NT2/D1 (cell line): ENCODE data around the gene SLC7A7.
"Not testable (repeated sequence)": the region's sequence is repeated elsewhere in the genome, so short reads cannot be mapped to it uniquely, and the experiment has no call there.

Experiments used
- DNase-seq: peaks from one replicate; pipeline ENCODE4 v3.0.0-alpha.2; 2011; ENCODE audit warnings: low read depth, low spot score
- H3K27me3 ChIP-seq: 2 replicates; pipeline ENCODE4 v1.6.0; 2011; ENCODE audit warnings: mild to moderate bottlenecking; ENCODE audit not compliant: insufficient read length, insufficient read depth
- H3K36me3 ChIP-seq: 2 replicates; pipeline ENCODE4 v1.6.1; 2011; ENCODE audit warnings: mild to moderate bottlenecking, low read length, mixed read lengths; ENCODE audit not compliant: insufficient read depth, insufficient read length
- H3K4me1 ChIP-seq: 2 replicates; pipeline ENCODE4 v1.5.1; 2011; ENCODE audit not compliant: insufficient read depth, insufficient read length
- H3K4me3 ChIP-seq: 2 replicates; pipeline ENCODE4 v1.5.1; 2011; ENCODE audit warnings: low read depth; ENCODE audit not compliant: insufficient read length
- H3K9ac ChIP-seq: 2 replicates; pipeline ENCODE4 v1.6.0; 2011; ENCODE audit warnings: low read depth; ENCODE audit not compliant: insufficient read length
- H3K9me3 ChIP-seq: 2 replicates; pipeline ENCODE4 v1.5.1; 2011; ENCODE audit warnings: mild to moderate bottlenecking, low read length; ENCODE audit not compliant: insufficient read depth
- SUZ12 ChIP-seq: IDR thresholded peaks from 2 replicates; pipeline ENCODE4 v1.6.1; 2011; ENCODE audit not compliant: insufficient read length, insufficient read depth; ENCODE audit errors: extremely low read depth
- YY1 ChIP-seq: IDR thresholded peaks from 2 replicates; pipeline ENCODE4 v1.6.1; 2011; ENCODE audit not compliant: insufficient read length, insufficient read depth
- ZNF274 ChIP-seq: IDR thresholded peaks from 2 replicates; pipeline ENCODE4 v1.6.1; 2011; ENCODE audit warnings: mild to moderate bottlenecking, low read depth, low read length

Gene SLC7A7

GRCh38 chr14:22800346-22800745 is 14.9 kb downstream of the SLC7A7 start:
- Histone ChIP-seq H3K9ac (no peak overlapping the region), H3K36me3 (no peaks in the 10 kb centered on the region), H3K9me3 (no peaks in the 10 kb centered on the region), H3K27me3 (no peaks in the 10 kb centered on the region), H3K4me1 (peaks cover 3% of the 10 kb centered on the region), H3K4me3 (no peak overlapping the region)
- TF ChIP-seq ZNF274: no peak
- no peak for DNase-seq

GRCh38 chr14:22798528-22798927 is 16.7 kb downstream of the SLC7A7 start:
- H3K9me3 ChIP-seq: no peaks in the 10 kb centered on the region
- TF ChIP-seq ZNF274 (no peak), YY1 (no peak), SUZ12 (no peak)
- no peak overlapping the region for H3K4me3 ChIP-seq
- H3K9ac ChIP-seq: no peak overlapping the region
- no peaks in the 10 kb centered on the region for H3K27me3 ChIP-seq
- no peak for DNase-seq
- H3K4me1 ChIP-seq: peaks cover 3% of the 10 kb centered on the region
- H3K36me3 ChIP-seq: no peaks in the 10 kb centered on the region

DNA sequence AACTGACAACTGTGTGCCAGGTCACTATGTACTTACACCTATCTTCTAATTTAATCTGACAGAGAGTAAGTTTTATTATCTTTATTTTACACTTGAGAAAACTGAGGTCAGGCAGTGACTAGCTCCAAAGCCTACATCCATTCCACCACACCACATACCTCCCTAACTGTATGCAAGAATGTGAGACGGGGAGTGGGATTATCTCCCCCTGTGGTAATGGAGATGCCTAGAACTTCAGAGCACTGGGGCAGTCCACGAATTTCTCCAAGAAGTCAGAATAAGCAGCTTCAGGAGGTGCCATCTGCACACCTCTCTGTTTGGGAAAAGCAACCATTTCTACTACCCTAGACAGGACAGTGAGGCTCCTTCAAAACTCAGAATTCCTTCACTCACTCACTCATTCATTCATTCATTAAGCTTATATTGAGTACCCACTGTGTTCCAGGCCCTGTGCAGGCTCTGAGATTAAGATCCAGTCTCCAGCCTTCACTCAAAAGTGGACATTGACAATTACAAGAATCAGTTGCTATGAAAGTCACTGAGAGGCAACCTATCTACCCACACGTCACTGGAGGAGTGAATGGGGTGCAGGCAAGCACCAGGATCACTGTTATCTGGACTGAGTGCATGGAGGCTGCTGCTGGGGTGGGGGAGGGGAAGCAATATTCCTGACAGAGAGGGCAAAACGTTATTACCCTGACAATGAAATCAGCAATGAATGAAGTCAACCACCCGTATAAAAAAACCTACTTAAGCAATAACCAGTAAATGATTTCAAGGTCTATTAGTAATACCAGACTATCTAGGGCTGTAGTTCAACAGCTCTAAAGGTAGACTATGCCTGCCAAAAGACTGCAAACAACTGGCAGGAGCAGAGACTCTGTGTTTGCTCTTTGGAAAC is 18.0 kb downstream of the SLC7A7 start:
- Histone ChIP-seq H3K4me3 (no peak overlapping the region), H3K9me3 (no peaks in the 10 kb centered on the region), H3K4me1 (peaks cover 3% of the 10 kb centered on the region), H3K27me3 (no peaks in the 10 kb centered on the region), H3K36me3 (no peaks in the 10 kb centered on the region), H3K9ac (no peak overlapping the region)
- no peak for TF ChIP-seq SUZ12
- TF ChIP-seq ZNF274: no peak
- no peak for TF ChIP-seq YY1
- DNase-seq: no peak

DNA sequence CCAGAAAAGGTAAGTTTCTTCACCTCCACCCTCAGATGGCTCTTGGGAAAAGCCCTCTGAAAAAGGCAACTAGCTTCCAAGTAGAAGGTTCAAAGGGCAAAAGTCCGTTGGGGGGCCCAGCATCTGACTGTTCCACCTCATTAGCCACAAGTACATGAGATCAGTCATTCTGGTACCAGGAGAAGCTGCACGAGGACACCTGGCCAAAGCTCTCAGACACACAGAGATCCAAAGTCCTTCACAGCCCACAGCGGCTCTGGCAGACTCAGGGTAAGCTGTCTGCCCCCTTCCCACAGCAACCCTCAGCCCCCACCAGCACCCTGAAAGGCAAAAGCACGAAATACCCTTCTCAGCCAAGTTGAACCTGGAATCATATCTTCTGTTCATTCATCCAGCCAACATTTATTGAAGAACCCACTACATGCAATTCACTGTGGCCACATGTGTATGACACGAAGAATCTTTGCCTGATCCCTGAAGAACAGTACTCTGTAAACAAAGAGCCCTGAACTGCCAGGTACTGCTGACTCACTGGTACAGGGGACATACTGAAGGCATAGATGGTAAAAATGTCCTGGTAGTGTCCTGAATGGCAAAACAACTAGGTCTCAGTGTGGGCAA is 19.0 kb downstream of the SLC7A7 start:
- Histone ChIP-seq H3K4me1 (peaks cover 3% of the 10 kb centered on the region), H3K9me3 (no peaks in the 10 kb centered on the region), H3K27me3 (no peaks in the 10 kb centered on the region), H3K36me3 (no peaks in the 10 kb centered on the region), H3K9ac (peak overlapping the region; percentile 32), H3K4me3 (no peak overlapping the region)
- no peak for DNase-seq
- TF ChIP-seq YY1: no peak
- TF ChIP-seq SUZ12: no peak
- no peak for TF ChIP-seq ZNF274

DNA sequence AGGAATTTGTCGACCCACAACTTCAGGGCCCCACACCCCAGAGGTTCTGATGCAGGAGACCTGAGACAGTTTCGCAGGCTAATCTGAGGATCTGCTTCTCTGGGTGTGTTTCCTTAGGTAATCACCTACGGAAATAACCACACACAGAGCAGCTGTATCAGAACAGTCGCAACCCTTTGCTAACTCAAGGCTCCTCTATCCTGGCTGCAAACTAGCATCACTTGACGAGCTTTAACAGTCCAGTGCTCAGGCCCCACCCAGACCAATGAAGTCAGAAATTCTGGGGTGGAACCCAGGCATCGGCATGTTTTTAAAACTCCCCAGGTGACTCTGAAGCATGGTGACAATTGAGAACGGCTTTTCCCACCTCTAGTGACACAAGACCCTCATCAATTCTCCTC is 20.7 kb downstream of the SLC7A7 start:
- no peak for TF ChIP-seq SUZ12
- TF ChIP-seq YY1: no peak
- no peak for TF ChIP-seq ZNF274
- Histone ChIP-seq H3K36me3 (no peaks in the 10 kb centered on the region), H3K9ac (no peak overlapping the region), H3K27me3 (no peaks in the 10 kb centered on the region), H3K4me3 (no peak overlapping the region), H3K4me1 (peaks cover 3% of the 10 kb centered on the region), H3K9me3 (no peaks in the 10 kb centered on the region)
- DNase-seq: no peak

DNA sequence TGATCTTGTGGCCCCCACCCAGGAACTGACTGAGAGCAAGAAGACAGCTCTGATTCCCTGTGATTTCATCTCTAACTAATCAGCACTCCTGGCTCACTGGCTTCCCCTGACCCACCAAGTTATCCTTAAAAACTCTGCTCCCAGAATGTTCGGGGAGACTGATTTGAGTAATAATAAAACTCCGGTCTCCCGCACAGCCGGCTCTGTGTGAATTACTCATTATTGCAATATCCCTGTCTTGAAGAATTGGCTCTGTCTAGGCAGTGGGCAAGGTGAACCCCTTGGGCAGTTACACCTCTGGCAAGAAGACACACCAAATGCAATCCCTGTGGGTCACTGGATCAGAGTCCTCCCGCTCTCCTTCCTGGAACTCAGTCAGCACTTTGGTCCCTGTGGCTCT is 21.3 kb downstream of the SLC7A7 start:
- H3K36me3 ChIP-seq: no peaks in the 10 kb centered on the region
- peaks cover 3% of the 10 kb centered on the region for H3K4me1 ChIP-seq
- H3K27me3 ChIP-seq: no peaks in the 10 kb centered on the region
- no peak for TF ChIP-seq YY1
- no peak for TF ChIP-seq ZNF274
- no peak for TF ChIP-seq SUZ12
- no peaks in the 10 kb centered on the region for H3K9me3 ChIP-seq
- no peak for DNase-seq
- H3K9ac ChIP-seq: no peak overlapping the region
- no peak overlapping the region for H3K4me3 ChIP-seq

DNA sequence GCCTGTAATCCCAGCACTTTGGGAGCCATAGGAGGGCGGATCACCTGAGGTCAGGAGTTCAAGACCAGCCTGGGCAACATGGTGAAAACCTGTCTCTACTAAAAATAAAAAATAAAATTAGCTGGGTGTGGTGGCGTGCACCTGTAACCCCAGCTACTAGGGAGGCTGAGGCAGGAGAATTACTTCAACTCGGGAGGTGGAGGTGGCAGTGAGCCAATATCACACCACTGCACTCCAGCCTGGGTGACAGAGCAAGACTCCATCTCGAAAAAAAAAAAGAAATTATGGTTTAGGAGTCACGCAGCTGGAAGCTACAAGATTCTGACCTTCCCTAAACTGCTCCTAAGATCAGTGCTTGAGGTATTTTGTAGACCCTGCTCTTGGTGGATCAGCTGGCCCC is 21.7 kb downstream of the SLC7A7 start:
- H3K4me1 ChIP-seq, H3K36me3 ChIP-seq, DNase-seq, H3K4me3 ChIP-seq, H3K27me3 ChIP-seq, H3K9ac ChIP-seq, H3K9me3 ChIP-seq: not testable (repeated sequence)
